HEK293T (cell line): Measurements from ENCODE around the gene SLC12A8.

Source experiments
- CTCF ChIA-PET: fragments of 350-600 bp; formaldehyde crosslinking; extraction: SDS; loops from one replicate; lab custom pipeline; 2021; ENCODE audit warnings: antibody characterized with exemption, inconsistent platforms; lab: Yijun Ruan, JAX
- POLR2A ChIA-PET: fragments of 350-600 bp; formaldehyde crosslinking; extraction: SDS; loops from one replicate; lab custom pipeline; 2020; ENCODE audit warnings: antibody characterized with exemption, inconsistent platforms; lab: Yijun Ruan, JAX
- DNase-seq: peaks from one replicate; pipeline ENCODE4 v3.0.0; 2012; ENCODE audit warnings: mixed read lengths; ENCODE audit errors: extremely low spot score
- ARNT ChIP-seq: fragments of 450-650 bp; IDR thresholded peaks from 2 replicates; pipeline ENCODE4 v1.6.1; 2017; ENCODE audit warnings: mild to moderate bottlenecking
- BHLHE40 ChIP-seq: fragments of 450-650 bp; IDR thresholded peaks from 2 replicates; pipeline ENCODE4 v1.6.1; 2016; ENCODE audit warnings: mild to moderate bottlenecking, moderate library complexity, borderline replicate concordance
- CTBP1 ChIP-seq: fragments of 450-650 bp; IDR thresholded peaks from 2 replicates; pipeline ENCODE4 v1.6.1; 2016; ENCODE audit warnings: borderline replicate concordance
- ELF4 ChIP-seq: fragments of 450-650 bp; IDR thresholded peaks from 2 replicates; pipeline ENCODE4 v1.6.1; 2017; ENCODE audit warnings: antibody characterized with exemption
- FOXA1 ChIP-seq: fragments of 450-650 bp; IDR thresholded peaks from 2 replicates; pipeline ENCODE4 v1.6.1; 2016; ENCODE audit warnings: mild to moderate bottlenecking
- FOXK2 ChIP-seq: fragments of 450-650 bp; IDR thresholded peaks from 2 replicates; pipeline ENCODE4 v1.6.1; 2016; ENCODE audit warnings: mild to moderate bottlenecking
- FOXM1 ChIP-seq: fragments of 450-650 bp; IDR thresholded peaks from 2 replicates; pipeline ENCODE4 v1.6.1; 2017; ENCODE audit warnings: mild to moderate bottlenecking, borderline replicate concordance
- HDGF ChIP-seq: fragments of 450-650 bp; IDR thresholded peaks from 2 replicates; pipeline ENCODE4 v1.6.1; 2017; ENCODE audit warnings: antibody characterized with exemption, borderline replicate concordance
- L3MBTL2 ChIP-seq: fragments of 450-650 bp; conservative IDR thresholded peaks from 2 replicates; pipeline ENCODE4 v1.6.1; 2016; ENCODE audit warnings: mild to moderate bottlenecking
- LEF1 ChIP-seq: fragments of 450-650 bp; IDR thresholded peaks from 2 replicates; pipeline ENCODE4 v1.6.1; 2017; ENCODE audit warnings: mild to moderate bottlenecking, borderline replicate concordance
- NFRKB ChIP-seq: fragments of 450-650 bp; IDR thresholded peaks from 2 replicates; pipeline ENCODE4 v1.6.1; 2016; ENCODE audit warnings: mild to moderate bottlenecking, moderate library complexity
- SP1 ChIP-seq: fragments of 450-650 bp; IDR thresholded peaks from 2 replicates; pipeline ENCODE4 v1.6.1; 2017
- SUZ12 ChIP-seq: fragments of 450-650 bp; IDR thresholded peaks from 2 replicates; pipeline ENCODE4 v1.6.1; 2016; ENCODE audit warnings: mild to moderate bottlenecking
- TARDBP ChIP-seq: fragments of 450-650 bp; IDR thresholded peaks from 2 replicates; pipeline ENCODE4 v1.6.1; 2016
- ZNF384 ChIP-seq: fragments of 450-650 bp; IDR thresholded peaks from 2 replicates; pipeline ENCODE4 v1.6.1; 2016
- TF ChIP-seq, protein P1 (sequence below): fragments of 450-650 bp; IDR thresholded peaks from 2 replicates; pipeline ENCODE4 v1.6.1; 2016

Gene SLC12A8

GRCh38 chr3:125076464-125076863, 136.1 kb downstream of the SLC12A8 start:
- no peak for TF ChIP-seq LEF1
- POLR2A ChIA-PET, result no interaction called here
- CTCF ChIA-PET, result no interaction called here
- DNase-seq, result no peak

GRCh38 chr3:125075738-125076137, 136.8 kb downstream of the SLC12A8 start:
- TF ChIP-seq LEF1, result no peak
- TF ChIP-seq FOXA1, result no peak
- TF ChIP-seq L3MBTL2, result no peak
- no peak for TF ChIP-seq NFRKB
- TF ChIP-seq SP1, result no peak
- TF ChIP-seq BHLHE40, result no peak
- TF ChIP-seq TARDBP, result no peak
- no peak for TF ChIP-seq CTBP1
- TF ChIP-seq SUZ12, result no peak
- no peak for TF ChIP-seq FOXK2
- TF ChIP-seq, protein P1, sequence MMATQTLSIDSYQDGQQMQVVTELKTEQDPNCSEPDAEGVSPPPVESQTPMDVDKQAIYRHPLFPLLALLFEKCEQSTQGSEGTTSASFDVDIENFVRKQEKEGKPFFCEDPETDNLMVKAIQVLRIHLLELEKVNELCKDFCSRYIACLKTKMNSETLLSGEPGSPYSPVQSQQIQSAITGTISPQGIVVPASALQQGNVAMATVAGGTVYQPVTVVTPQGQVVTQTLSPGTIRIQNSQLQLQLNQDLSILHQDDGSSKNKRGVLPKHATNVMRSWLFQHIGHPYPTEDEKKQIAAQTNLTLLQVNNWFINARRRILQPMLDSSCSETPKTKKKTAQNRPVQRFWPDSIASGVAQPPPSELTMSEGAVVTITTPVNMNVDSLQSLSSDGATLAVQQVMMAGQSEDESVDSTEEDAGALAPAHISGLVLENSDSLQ, result no peak
- TF ChIP-seq FOXM1, result no peak
- no peak for TF ChIP-seq ARNT
- POLR2A ChIA-PET, result no interaction called here
- CTCF ChIA-PET, result interaction anchor here (0.8 kb wide), 1 partner anchor 53 kb away, joined by 3 read pairs; no protein-coding TSS in a partner anchor
- no peak for DNase-seq

DNA sequence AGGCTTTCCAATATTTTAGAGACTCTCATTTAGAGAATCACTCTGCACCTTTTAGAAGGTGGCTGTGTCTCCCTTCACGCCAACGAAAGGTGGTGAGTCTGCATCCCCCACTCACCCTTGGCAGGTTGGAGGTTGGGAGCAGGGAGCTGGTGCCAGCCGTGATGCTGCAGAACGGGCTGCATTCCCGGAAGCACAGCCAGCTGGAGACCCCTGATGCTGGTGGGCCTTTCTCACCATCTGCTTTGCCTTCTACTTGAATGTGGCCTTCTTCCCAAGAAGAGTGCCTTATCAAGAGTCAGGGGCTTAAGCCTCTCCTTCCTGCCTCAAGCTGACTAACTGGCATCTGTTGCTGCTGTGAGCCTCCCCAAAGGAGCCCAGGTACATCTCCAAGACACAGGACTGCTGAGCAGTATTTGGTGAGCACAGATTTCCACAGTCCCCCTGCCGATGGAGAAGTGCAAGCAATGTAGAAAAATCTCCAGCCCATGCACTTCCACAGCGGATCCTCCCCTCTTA, 139.1 kb downstream of the SLC12A8 start:
- DNase-seq, result no peak
- no peak for TF ChIP-seq ELF4
- CTCF ChIA-PET, result no interaction called here
- POLR2A ChIA-PET, result no interaction called here

DNA sequence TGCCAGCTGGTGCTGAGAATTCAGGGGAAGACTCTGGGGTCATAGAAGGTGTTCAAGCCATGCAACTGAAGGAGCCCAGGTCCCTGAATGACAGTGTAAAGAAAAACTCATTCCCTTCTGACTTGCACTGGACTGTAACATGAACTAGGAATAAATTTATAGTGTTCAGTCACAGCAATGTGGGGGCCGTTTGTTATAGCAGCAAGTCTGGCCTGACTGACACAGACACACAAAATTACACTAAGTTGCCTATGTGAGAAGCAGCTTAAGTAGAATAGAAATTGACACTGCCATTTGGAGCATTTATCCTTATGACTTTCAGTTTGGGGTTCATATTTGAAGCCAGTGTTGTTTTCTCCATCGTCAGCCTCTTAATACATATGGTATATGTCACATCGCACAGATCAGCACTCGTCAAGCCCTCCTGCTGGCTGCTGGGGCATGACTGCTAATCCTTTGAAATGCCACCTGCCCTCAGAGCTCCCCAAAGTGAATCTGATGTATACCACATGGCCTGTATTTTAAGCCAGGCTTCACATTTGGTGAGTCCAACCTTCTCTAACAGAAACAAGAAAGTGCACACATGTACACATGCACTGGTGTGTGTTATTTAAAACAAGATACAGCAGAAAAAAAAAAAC, 139.7 kb downstream of the SLC12A8 start:
- DNase-seq, result no peak
- TF ChIP-seq L3MBTL2, result no peak
- no peak for TF ChIP-seq NFRKB
- TF ChIP-seq FOXK2, result no peak
- TF ChIP-seq FOXA1, result no peak
- no peak for TF ChIP-seq ELF4
- TF ChIP-seq ZNF384, result no peak
- TF ChIP-seq, protein P1, result no peak
- no peak for TF ChIP-seq SUZ12
- no peak for TF ChIP-seq FOXM1
- no peak for TF ChIP-seq SP1
- TF ChIP-seq HDGF, result no peak
- no peak for TF ChIP-seq TARDBP
- TF ChIP-seq ARNT, result no peak
- ChIA-PET CTCF (no interaction called here), POLR2A (no interaction called here)

- CTCF ChIA-PET, result no interaction called here
- no peak for TF ChIP-seq ZNF384
- no peak for DNase-seq
- POLR2A ChIA-PET, result no interaction called here
Measured at GRCh38 chr3:125072301-125072700, 140.2 kb downstream of the SLC12A8 start.

- ChIA-PET CTCF (interaction anchor here (0.7 kb wide), 1 partner anchor 44 kb away, joined by 3 read pairs; no protein-coding TSS in a partner anchor), POLR2A (no interaction called here)
- no peak for DNase-seq
- TF ChIP-seq HDGF, result no peak
- no peak for TF ChIP-seq TARDBP
- TF ChIP-seq, protein P1, result no peak
- TF ChIP-seq ARNT, result no peak
- no peak for TF ChIP-seq FOXM1
- TF ChIP-seq NFRKB, result no peak
Measured at GRCh38 chr3:125069968-125070745, 142.4 kb downstream of the SLC12A8 start.

GRCh38 chr3:125069452-125069851, 143.1 kb downstream of the SLC12A8 start:
- ChIA-PET POLR2A (no interaction called here), CTCF (no interaction called here)
- no peak for DNase-seq
- TF ChIP-seq ZNF384, result no peak
- no peak for TF ChIP-seq FOXM1
- no peak for TF ChIP-seq CTBP1
- TF ChIP-seq SP1, result no peak
- no peak for TF ChIP-seq HDGF
- TF ChIP-seq NFRKB, result no peak
- no peak for TF ChIP-seq L3MBTL2
- no peak for TF ChIP-seq FOXK2
- TF ChIP-seq, protein P1, result no peak
- no peak for TF ChIP-seq ARNT
- no peak for TF ChIP-seq ELF4
